ENCODE data around the gene EXOC6B. TPM values are rescaled to one million over a fixed set of nuclear protein-coding genes. Genes with fewer than 3 reads are reported as not detected.

The EXOC6B gene
- total and polyA plus RNA-seq, 9 of the 15 experiments (the other 6 are each of a cell fraction or from before 2014, with no cell fraction given): 0.28 to 4.2 (median 2.0) TPM

GRCh38 chr2:72673279-72673678, 152.6 kb downstream of the EXOC6B start:
- POLR2A ChIA-PET: no interaction called here
- no TSS peak for BruUV-seq (replicated peaks)
- H3K79me2 ChIP-seq (ENCODE audit: control insufficient read depth, insufficient read depth, low read length): no peaks in the 10 kb centered on the region
- TF ChIP-seq E2F3 (CRISPR knock-in tag; IDR thresholded peaks at IDR 0.05): no peak
- TF ChIP-seq HMBOX1 (IDR thresholded peaks at IDR 0.05): no peak
- no peak for TF ChIP-seq BACH1 (tag; IDR thresholded peaks at IDR 0.05)
- no peak for TF ChIP-seq BHLHE40 (IDR thresholded peaks at IDR 0.05; ENCODE audit: low read length)
- no peak for TF ChIP-seq KHSRP (IDR thresholded peaks at IDR 0.05)
- no peak for TF ChIP-seq ZNF77 (CRISPR knock-in tag; IDR thresholded peaks at IDR 0.05)
- TF ChIP-seq HINFP (tag; conservative IDR thresholded peaks at IDR 0.05; ENCODE audit: low read depth): no peak
- TF ChIP-seq ZBTB11 (CRISPR knock-in tag; IDR thresholded peaks at IDR 0.05): no peak
- TF ChIP-seq XRCC4 (IDR thresholded peaks at IDR 0.05; ENCODE audit: extremely low read depth, insufficient read depth, insufficient read length): no peak
- no peak for TF ChIP-seq PREB (CRISPR knock-in tag; IDR thresholded peaks at IDR 0.05)
- TF ChIP-seq CXXC5 (CRISPR knock-in tag; IDR thresholded peaks at IDR 0.05): no peak
- TF ChIP-seq KLF6 (CRISPR knock-in tag; IDR thresholded peaks at IDR 0.05; ENCODE audit: borderline replicate concordance): no peak
- no peak overlapping the region for H2AFZ ChIP-seq (ENCODE audit: low read depth, low read length)
- no peaks in the 10 kb centered on the region for H4K20me1 ChIP-seq (replicated peaks; ENCODE audit: control insufficient read depth, insufficient read depth, low read length)
- no peaks in the 10 kb centered on the region for H3K9me1 ChIP-seq (ENCODE audit: control insufficient read depth, insufficient read depth, low read length)
- H3K4me2 ChIP-seq (ENCODE audit: insufficient read depth, low read length): no peak overlapping the region
- H3K27me3 ChIP-seq (ENCODE audit: control insufficient read depth in 2 of 2, insufficient read depth in 2 of 2, low read length in 2 of 2): peaks cover 0 to 4% of the 10 kb centered on the region in 2 experiments; a peak in 2 of 5 replicates
- in situ Hi-C loops (cut with MboI) (no loop called here), intact Hi-C loops (cut with micrococcal nuclease) (no loop called here)
- no peak for DNase-seq (ENCODE audit: extremely low read depth in 1 of 4, low spot score in 3 of 4)
- H3K4me3 ChIP-seq: no peak overlapping the region
- WGBS (ENCODE audit: insufficient coverage, low coverage, missing lambda C conversion rate): 9% methylated on average over 2 of the region's 2 CpGs
- FAIRE-seq: no peak
- CTCF ChIA-PET (ENCODE audit: low intra/inter-chr PET ratio): no interaction called here
- no peak for ATAC-seq
- no peak overlapping the region for H3K27ac ChIP-seq (ENCODE audit: extremely low read depth, low read depth, low read length)
- no peak overlapping the region for H3K9ac ChIP-seq (ENCODE audit: insufficient read depth in 1 of 2, low read depth in 2 of 2, low read length in 2 of 2)
- no peaks in the 10 kb centered on the region for H3K36me3 ChIP-seq (ENCODE audit: control insufficient read depth, insufficient read depth, low read length)
- no peaks in the 10 kb centered on the region for H3K4me1 ChIP-seq (replicated peaks in 1 of 2; ENCODE audit: control insufficient read depth in 2 of 2, insufficient read depth in 2 of 2, low read length in 2 of 2)
- no peaks in the 10 kb centered on the region for H3K9me3 ChIP-seq (replicated peaks; ENCODE audit: control insufficient read depth, insufficient read depth, low read depth, low read length)

All from K562 (cell line).